ENCODE measurements around the gene FYN.

Gene FYN

DNA sequence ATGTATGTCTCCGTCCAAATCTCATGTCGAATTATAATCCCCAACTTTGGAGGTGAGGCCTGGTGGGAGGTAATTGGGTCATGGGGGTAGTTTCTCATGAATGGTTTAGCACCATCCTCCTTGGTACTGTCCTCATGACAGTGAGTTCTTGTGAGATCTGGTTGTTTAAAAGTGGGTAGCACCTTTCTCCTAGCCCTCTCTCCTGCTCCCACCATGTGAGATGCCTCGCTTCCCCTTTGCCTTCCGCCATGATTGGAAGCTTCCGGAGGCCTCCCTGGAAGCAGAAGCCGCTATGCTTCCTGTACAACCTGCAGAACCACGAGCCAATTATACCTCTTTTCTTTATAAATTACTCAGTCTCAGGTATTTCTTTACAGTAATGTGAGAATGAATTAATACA, 123.1 kb downstream of the FYN start:
- DNase-seq (ENCODE audit: low read depth in 2 of 2), result no peak
- no peak for TF ChIP-seq CTCF (IDR thresholded peaks at IDR 0.05; ENCODE audit: low read depth, low read length)
- H3K4me3 ChIP-seq (replicated peaks in 1 of 2; ENCODE audit: low read depth in 2 of 2, low read length in 2 of 2), result no peak overlapping the region

GRCh38 chr6:111748231-111748647, 125.0 kb downstream of the FYN start:
- no peak for DNase-seq (ENCODE audit: low read depth in 2 of 2)
- no peak overlapping the region for H3K4me3 ChIP-seq (replicated peaks in 1 of 2; ENCODE audit: low read depth in 2 of 2, low read length in 2 of 2)
- no peak for TF ChIP-seq CTCF (IDR thresholded peaks at IDR 0.05; ENCODE audit: low read depth, low read length)

DNA sequence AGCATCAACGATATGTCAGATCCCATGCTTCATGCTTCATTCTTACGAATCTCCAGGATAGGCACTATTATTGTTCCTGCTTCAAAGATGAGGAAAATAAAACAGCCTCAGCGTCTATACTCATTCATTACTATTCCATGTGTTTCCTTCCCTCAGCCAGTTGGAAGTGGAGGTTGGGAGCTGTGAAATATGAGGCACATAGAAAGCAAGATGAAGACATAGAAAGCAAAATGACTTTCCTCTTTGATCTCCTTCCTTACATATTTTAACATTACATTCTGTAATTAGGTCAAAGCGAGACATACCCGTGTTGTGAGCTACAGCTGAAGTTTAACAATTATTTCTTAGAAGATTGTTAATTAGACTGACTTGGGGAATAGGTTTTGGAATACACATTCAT, 125.4 kb downstream of the FYN start:
- H3K4me3 ChIP-seq (replicated peaks in 1 of 2; ENCODE audit: low read depth in 2 of 2, low read length in 2 of 2), result no peak overlapping the region
- no peak for DNase-seq (ENCODE audit: low read depth in 2 of 2)
- no peak for TF ChIP-seq CTCF (IDR thresholded peaks at IDR 0.05; ENCODE audit: low read depth, low read length)

- DNase-seq (ENCODE audit: low read depth in 2 of 2), result no peak
- no peak overlapping the region for H3K4me3 ChIP-seq (replicated peaks in 1 of 2; ENCODE audit: low read depth in 2 of 2, low read length in 2 of 2)
- no peak for TF ChIP-seq CTCF (IDR thresholded peaks at IDR 0.05; ENCODE audit: low read depth, low read length)
Observed at GRCh38 chr6:111747396-111747795, 125.9 kb downstream of the FYN start.

DNA sequence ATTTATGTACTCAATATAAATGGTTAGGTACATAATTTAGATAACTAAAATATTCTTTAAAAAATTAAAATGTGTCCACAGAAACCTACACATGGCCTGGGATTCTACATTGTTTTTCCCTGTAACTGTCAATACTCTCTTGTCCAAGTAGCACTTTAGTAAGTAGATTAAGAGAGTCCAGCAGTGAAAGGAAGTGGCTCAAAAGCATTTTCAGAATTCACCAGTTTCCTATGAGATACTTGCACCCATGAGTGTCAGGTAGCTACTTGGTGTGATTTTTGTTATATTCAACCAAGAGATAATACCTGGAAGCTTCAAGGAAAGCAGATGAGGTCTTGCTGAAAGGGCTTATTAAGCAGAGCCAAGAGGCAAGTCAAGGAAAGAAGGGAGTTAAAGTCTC, 126.3 kb downstream of the FYN start:
- H3K4me3 ChIP-seq (replicated peaks in 1 of 2; ENCODE audit: low read depth in 2 of 2, low read length in 2 of 2), result no peak overlapping the region
- no peak for TF ChIP-seq CTCF (IDR thresholded peaks at IDR 0.05; ENCODE audit: low read depth, low read length)
- no peak for DNase-seq (ENCODE audit: low read depth in 2 of 2)

DNA sequence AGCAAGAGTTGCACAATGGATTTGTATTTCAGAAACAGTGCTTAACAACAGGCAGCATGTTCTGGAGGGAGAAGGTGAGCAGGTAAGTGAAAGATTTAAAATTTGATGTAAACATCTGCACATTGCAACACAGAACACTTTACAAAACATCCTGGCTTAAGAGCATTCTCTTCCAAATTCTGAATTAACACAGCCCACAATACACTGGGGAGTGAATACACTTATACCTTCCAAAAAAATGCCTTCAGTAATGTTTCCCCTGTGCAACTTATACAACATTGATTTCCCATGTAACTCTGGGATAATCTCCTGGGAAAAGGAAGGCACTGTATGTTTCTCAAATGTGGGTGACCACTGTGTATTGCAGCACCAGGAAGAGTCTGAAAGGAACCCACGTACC, 127.6 kb downstream of the FYN start:
- no peak for DNase-seq (ENCODE audit: low read depth in 2 of 2)
- no peak overlapping the region for H3K4me3 ChIP-seq (replicated peaks in 1 of 2; ENCODE audit: low read depth in 2 of 2, low read length in 2 of 2)
- TF ChIP-seq CTCF (IDR thresholded peaks at IDR 0.05; ENCODE audit: low read depth, low read length), result no peak

DNA sequence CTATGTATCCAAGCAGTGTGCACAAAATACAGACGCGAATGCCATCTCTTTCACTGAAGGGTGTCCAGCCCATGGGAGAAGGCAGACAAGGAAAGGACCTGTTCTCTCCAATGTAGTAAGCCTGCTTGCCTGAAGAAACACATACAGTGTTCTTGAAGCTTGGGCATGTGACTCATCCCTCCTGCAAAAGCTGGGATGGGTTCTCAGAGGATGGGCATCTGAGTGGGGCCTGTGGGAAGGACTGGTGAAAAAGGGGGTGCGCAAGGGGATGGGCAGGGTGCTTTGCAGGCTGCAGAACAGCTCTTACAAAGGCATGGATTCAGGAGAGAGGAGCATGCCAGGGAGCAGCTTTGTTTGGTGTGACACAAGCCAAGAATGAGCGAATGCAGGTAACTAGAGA, 128.1 kb downstream of the FYN start:
- no peak overlapping the region for H3K4me3 ChIP-seq (replicated peaks in 1 of 2; ENCODE audit: low read depth in 2 of 2, low read length in 2 of 2)
- no peak for TF ChIP-seq CTCF (IDR thresholded peaks at IDR 0.05; ENCODE audit: low read depth, low read length)
- peak in 1 of 2 donors; percentile 37 for DNase-seq (ENCODE audit: low read depth in 2 of 2)

Measured in cardiac fibroblast (primary cell).